Measurements from ENCODE around the gene HMGXB4.

GRCh38 chr22:35215993-35216392 lies 41.3 kb upstream of the HMGXB4 start:
- TF ChIP-seq CTCF (IDR thresholded peaks at IDR 0.05) (no peak), POLR2A (IDR thresholded peaks at IDR 0.05) (no peak)

Measured in thyroid gland (tissue), 4 donors.